CD4-positive, alpha-beta T cell treated with Interleukin-2 at 100 ng/mL for 4 hours (primary cell): ENCODE data around the gene TRIM49B.
"Not testable (repeated sequence)": the region's sequence is repeated elsewhere in the genome, so short reads cannot be mapped to it uniquely, and the experiment has no call there.

Experiments used
- DNase-seq: peaks from one replicate; pipeline ENCODE4 v3.0.0-alpha.2; 2020; ENCODE audit warnings: low spot score

TRIM49B gene, protein sequence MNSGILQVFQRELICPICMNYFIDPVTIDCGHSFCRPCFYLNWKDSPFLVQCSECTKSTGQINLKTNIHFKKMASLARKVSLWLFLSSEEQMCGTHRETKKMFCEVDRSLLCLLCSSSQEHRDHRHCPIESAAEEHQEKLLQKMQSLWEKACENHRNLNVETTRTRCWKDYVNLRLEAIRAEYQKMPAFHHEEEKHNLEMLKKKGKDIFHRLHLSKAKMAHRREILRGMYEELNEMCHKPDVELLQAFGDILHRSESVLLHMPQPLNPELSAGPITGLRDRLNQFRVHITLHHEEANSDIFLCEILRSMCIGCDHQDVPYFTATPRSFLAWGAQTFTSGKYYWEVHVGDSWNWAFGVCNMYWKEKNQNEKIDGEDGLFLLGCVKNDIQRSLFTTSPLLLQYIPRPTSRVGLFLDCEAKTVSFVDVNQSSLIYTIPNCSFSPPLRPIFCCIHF

DNA sequence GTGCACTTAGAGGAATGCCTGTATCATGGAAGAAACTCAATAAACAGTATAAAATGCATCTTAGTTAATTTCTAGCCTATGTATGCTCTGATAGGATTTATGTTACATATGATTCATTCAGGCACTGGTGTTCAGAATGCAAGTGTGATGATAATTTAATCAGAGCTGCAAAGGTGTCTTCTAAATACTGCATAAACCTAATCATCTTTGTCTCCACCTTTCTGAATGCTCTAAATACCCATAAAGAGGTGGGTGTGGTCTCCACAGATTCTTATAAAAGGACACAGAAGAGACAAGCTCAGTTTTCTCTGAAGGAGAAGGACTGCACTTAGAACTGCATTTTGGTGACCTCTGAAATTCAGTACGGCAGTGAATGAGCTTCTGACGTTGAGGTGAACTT is at the start of gene TRIM49B:
TSS of gene TRIM49B (plus strand) at position 301 of the 400 bp plus-strand sequence. CDS start 2,777 bp downstream, outside the sequence.
- DNase-seq = not testable (repeated sequence)

DNA sequence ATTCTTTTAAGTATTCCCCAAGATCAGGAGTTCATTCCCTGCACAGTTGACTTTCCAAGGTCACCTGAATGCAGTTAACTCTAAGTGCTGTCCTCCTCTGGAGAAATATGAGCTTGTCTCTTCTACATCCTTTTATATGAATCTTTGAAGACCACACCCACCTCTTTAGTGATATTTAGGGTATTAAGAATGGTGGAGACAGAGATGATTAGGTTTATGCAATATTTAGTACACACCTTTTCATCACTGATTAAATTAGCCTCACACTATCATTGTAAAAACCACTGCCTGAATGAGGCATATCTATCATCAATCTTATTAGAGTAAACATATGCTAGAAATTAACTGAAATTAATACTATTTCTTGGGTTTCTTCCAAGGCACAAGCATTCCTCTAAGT is 44.8 kb upstream of the TRIM49B start, which contains the start of gene TRIM51G:
TSS of gene TRIM51G (minus strand) at position 101 of the 400 bp plus-strand sequence. CDS start 2,190 bp downstream, outside the sequence.
- not testable (repeated sequence) for DNase-seq

DNA sequence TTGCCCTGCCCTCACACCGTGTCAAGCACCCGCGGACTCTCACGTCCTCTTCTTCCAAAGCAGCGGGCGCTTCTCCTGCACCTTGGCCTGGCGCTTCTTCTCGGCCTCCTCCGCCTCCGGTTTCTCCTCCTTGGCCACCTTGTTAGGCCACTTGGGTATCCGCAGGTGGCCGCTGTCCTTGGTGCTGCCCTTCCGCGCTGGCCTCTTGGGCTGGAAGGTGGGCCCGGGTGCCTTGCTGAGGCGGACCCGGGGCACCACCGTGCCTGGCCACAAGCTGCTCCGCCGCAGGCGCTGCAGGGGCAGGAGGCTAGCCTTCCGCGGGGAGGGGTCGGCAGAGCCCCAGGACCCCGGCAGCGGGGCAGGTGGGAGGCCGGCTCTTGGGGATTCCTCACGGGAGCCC is 19.6 kb downstream of the TRIM49B start:
- DNase-seq = not testable (repeated sequence)

DNA sequence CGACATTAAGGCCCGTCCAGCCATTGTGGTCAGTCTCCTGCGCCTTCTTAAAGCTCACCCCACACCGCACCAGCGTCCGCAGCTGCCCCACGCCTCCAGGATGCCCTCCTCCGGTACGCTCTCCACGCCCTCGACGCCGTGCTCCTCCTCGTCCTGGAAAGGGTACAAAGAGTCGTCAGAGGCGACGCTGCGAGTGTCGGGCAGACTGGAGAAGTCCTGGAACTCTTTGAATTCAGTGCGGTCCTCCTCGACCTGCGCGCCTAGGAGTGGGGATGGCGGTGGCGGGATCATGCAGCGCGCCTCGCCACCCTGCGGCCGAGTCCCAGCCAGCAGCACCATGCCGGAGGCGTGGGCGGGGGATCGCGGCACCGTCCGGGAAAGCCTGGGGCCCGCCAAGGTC is 21.2 kb downstream of the TRIM49B start:
- not testable (repeated sequence) for DNase-seq

DNA sequence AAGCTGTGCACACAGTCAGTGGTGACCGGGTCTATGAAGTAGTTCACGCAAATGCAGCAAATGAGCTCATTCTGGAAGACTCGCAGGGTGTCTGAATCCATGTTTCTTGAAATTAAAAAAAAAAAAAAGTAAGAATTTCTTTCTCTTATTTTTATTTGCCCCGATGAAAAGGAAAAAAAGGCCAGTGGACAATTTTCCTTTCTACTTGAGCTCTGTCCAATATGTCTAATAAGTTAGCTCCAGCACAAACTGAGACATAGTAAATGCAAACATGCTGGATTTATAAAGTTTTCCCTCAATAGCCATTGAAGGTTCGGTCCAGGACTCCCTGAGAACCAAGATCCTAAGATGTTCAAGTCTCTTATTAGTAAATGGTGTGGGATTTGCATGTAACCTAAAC is 30.4 kb downstream of the TRIM49B start, which contains the start of gene TRIM64C:
TSS of gene TRIM64C (minus strand) at position 101 of the 400 bp plus-strand sequence. CDS start at position 101, 0 bp downstream.
- DNase-seq = not testable (repeated sequence)

DNA sequence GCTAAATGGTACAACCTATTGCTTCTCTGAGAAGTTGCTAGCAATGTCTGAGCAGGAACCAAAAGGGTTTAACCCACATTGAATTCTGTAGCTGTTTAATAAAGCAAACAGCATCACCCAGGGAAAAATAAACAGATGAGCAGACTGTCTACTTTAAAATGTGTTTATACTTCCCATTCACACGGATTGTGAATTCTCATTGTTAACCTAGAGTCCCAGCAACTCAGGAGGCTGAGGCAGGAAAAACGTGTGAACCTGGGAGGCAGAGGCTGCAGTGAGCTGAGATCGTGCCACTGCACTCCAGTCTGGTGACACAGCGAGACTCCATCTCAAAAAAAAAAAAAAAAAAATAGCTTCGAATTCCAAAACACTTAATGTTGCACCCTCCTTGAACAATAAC is 41.3 kb downstream of the TRIM49B start:
- not testable (repeated sequence) for DNase-seq
